IPS DF 4.7 (cell line): ENCODE results near the gene CYYR1.

Experiments used
- DNase-seq: peaks from one replicate; pipeline ENCODE4 v3.0.0-alpha.2; 2013; ENCODE audit warnings: low spot score; ENCODE audit errors: extremely low read depth

CYYR1 gene

DNA sequence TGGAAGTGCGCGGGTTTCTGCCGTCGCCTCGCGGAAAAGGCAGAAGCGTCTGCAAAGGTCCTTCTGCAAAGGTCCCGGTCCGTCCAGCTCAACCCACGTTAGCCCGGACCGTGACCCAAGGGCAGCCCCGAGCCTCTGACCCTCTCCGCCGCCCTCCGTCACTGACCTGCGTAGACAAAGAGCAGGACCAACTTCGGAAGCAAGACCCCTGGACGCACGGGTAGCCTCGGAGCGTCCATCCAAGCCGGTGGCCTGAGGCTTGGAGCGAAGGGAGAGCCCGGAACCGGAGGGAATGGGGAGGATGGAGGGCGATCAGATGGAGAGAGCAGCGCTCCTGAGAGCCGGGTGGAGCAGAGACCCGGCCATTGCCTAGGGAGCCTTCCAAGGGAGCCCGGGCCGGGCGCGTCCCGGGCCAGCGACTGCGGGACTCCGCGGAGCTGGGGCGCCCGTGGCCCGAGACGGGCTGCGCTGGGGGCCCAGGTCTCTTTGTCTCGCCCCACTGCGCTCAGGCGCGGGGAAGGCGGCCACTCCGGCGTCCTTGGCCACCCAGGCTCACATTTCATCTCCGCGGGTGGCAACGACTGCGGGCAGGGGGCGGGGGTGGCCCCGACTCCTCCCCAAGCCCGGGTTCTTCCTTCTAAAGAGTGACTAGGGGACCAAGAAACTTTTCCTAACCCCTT is at the start of gene CYYR1:
Gene CYYR1, minus strand, starts transcription at position 585 of the 680 bp plus-strand sequence. Its CDS starts 346 bp downstream, at position 239.
- no peak for DNase-seq

DNA sequence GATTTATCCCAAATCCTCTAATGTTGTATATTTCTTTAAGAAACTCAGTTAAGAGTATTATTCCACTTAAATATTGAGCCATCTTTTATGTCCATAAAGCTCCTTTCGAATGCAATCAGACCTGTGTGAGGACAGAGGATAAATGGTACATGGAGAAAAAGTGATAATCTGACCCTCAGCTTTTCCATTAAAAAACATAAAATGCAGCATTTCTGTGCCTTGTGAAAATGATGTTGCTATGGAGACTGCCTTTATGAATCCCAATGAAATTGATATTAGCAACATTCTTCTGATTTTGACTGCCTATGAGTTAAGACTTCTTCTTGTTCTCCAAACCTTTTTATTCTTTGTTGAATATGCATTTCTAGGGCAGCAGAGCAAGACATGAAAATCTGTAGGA is 44.1 kb upstream of the CYYR1 start:
- no peak for DNase-seq

GRCh38 chr21:26614251-26614650 is 41.2 kb upstream of the CYYR1 start:
- no peak for DNase-seq

GRCh38 chr21:26599261-26599660 is 26.2 kb upstream of the CYYR1 start:
- no peak for DNase-seq

- no peak for DNase-seq
Observed at GRCh38 chr21:26597981-26598380, 24.9 kb upstream of the CYYR1 start.

GRCh38 chr21:26597031-26597430 is 23.9 kb upstream of the CYYR1 start:
- no peak for DNase-seq

DNA sequence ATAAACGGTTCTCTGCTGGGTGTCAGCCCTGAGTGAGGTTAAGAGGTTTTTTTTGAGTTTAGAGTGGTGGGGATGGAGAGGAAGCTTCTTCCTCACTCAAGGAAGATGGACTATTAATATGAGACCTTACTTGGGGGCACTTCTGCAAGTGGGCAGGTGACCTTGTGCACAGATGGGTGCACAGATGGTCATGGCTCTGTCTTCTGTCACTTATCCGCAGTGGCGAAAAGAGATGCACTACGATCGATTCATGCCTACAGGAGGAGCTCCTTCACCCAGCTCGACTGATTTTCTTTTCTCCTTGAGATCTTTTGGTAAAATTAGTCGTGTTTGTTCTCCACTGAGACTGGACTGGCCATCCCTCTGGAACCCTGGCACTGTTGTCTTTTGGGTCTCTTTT is 22.9 kb upstream of the CYYR1 start:
- DNase-seq: no peak

DNA sequence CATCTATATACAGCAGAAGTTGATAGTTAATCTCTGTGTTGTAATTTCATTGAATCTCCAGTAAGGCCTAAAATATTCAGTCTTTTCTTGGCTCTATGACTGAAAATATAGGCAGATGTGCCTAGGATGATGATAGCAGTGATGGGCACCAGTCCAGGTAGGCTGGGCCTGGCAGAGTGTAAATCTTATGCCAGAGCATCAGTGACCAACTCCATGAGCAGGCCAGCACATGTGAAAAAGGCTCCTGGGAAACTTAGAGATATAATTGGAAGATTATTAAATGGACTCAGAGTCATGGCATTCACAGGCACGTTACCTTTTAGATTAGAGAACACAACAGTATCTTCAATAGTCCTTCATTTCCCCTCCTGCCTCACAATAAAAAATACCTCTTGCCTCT is 20.7 kb upstream of the CYYR1 start:
- no peak for DNase-seq

DNA sequence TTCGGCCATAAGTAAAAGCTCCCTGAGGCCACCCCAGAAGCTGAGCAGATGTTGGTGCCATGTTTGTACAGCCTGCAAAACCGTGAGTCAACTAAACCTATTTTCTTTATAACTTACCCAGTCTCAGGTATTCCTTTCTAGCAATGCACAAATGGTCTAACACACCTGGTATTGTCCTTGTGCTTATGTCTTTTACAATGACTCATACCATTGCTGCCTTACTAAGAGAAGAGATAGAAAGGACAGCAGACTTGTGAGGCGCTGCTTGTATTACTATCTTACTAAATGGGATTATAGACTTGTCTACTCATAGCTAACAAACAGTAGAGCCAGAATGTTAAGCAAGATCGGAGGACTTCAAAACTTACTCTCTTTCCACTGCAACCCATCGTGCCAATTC is 18.5 kb upstream of the CYYR1 start:
- DNase-seq: no peak

- DNase-seq: no peak
Observed at GRCh38 chr21:26588446-26588845, 15.4 kb upstream of the CYYR1 start.

DNA sequence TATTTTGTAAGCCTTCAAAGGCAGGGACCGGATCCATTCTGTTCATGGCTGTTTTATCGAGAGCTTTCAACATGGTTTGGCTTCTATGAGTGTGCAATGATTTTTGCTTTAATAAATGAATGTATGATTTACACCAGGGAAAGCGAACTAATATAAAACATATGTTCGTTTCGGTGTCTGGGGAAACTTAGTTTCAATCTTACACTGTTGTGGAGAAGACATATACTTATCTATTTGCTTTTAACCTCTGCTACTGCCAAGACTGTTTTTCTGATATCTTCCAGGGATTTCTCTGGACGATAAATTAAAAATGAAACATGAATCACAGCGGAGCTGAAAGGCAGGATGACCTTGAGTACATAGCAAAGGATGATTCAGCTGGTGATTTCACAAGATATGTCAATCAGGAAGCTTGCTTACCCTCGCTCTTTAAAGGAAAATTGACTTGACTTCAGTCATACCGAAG is 14.7 kb upstream of the CYYR1 start:
- DNase-seq: no peak

GRCh38 chr21:26583769-26584168 is 10.7 kb upstream of the CYYR1 start:
- DNase-seq: no peak

GRCh38 chr21:26581818-26582217 is 8.7 kb upstream of the CYYR1 start:
- DNase-seq: no peak

GRCh38 chr21:26572076-26572701 is 897 bp downstream of the CYYR1 start:
- no peak for DNase-seq

- no peak for DNase-seq
Observed at GRCh38 chr21:26570203-26570602, 2.9 kb downstream of the CYYR1 start.

GRCh38 chr21:26565546-26565945 is 7.5 kb downstream of the CYYR1 start:
- DNase-seq: no peak

DNA sequence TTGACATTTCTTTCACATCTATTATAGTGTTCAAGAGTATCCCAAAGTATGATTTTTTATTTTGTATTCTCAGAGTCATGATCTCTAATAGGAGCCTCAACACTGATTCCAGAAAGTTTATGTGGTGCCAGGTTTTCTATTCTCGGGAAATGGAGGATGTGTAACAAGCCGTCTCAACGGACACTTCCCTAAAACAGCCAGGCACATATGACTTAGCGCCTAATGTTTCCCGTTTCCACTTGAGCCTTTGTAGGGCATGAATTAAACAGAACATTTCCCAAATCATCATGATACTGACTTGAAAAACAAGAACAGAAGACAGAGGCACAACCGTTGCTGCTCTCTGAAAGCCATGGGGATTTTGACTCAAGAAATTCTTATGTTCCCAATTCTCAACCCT is 8.0 kb downstream of the CYYR1 start:
- no peak for DNase-seq

- no peak for DNase-seq
Observed at GRCh38 chr21:26563856-26564503, 9.1 kb downstream of the CYYR1 start.

DNA sequence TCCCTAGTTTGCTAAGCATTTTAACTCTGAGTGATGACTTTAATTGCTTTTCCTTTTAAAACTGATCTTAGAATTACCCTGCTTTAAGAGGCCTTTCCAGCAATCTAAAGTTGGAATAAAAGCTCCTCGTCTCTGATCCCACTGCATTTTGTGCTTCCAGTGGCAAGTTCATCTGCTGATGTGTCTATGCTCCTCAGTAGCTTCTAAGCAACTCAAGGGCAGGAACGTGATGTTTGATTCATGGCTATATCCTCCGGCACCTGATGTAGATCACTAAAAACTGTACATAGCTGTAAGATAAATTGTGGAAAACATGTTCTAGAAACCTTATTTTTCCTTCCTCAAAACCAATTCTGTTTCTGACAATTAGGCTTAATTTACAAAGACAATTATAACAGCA is 12.5 kb downstream of the CYYR1 start:
- no peak for DNase-seq

GRCh38 chr21:26559099-26559498 is 14.0 kb downstream of the CYYR1 start:
- no peak for DNase-seq

DNA sequence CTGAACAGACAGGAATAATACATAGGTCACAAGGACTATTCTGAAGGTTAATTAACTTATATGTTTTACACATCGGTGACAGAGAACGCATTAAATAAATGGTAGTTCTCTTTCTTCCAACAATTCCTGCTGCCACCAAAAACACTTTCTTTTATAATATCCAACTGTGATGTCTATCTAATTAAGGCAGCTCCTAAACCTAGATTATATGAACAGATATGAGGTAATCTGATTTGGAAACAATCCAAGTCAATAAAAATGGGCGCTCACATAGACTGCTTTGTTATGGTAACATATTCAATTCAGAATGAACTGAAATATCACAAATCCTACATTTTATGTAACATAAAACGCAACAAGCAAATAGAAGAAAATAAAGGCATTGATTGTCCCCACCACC is 16.0 kb downstream of the CYYR1 start:
- DNase-seq: no peak

DNA sequence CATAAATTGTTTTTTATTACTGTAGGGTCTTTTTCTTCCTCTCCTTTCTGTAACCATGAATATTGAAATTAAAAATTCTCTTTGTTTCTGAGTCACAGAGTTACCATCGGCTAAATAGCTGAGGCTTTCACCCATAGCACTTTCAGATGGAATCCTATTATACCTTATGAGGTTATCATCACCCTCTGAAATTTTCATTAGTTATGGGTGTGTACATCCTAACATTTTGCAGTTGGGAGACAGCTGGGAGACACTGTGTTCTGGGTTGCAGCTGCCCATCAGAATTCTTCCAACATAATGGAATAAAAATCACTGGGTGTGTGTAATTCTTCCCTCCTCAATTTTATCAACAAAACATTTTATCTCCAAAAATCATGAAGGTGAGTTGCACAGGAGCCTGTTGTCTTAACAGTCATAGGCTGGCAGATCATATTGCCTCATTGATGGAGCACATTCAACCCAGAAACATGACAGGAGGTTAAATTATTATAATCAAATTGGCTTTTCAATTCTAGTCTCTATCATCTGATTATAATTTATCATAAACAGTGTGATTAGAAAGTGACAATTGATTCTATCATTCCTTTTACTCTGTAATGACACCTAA is 17.4 kb downstream of the CYYR1 start:
- no peak for DNase-seq
